GM19240 (cell line): Measurements from ENCODE around the gene IGF2R.
"Not testable (repeated sequence)": the region's sequence is repeated elsewhere in the genome, so short reads cannot be mapped to it uniquely, and the experiment has no call there.

Experiments used
- DNase-seq: peaks from one replicate; pipeline ENCODE4 v3.0.0; 2011; ENCODE audit warnings: low spot score; ENCODE audit not compliant: insufficient read length

IGF2R gene

DNA sequence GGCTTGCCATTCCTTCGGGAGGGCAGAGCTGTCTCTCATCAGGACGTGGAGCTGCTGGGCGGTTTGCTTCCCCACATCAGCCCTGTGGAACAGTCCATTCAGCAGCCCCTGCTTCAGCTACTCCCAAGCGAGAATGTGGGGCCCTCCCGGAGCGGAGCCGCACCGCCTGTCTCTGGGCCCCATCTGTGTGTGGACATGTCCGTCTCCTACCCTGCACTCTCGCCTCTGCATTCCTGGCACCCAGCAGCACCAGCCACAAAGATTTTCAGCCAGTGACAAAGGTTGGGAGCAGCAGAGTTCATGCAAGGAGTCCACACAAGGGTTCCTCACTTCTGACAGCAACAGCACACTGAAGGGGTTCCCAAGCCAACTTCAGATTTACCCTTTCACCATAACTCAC is 123.7 kb downstream of the IGF2R start:
- DNase-seq, result no peak

DNA sequence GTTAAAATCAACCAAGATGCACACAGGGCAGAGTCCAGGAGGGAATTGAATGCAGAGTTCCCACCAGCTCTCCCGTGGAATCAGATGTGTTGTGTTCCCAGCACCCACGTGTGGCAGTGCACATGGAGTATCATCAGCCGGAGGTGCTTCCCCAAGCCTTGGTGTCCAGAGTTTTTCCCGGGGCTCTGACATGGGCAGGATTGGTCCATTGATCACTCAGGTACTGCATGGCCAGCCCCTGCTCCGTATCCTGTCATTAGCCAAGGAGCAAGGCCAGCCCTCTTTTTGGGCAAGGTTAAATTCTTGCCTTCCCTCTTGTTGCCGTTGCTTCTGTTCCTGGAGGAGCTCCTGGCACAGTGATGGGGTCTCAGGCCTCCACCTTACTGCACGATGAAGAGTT is 124.2 kb downstream of the IGF2R start:
- no peak for DNase-seq

DNA sequence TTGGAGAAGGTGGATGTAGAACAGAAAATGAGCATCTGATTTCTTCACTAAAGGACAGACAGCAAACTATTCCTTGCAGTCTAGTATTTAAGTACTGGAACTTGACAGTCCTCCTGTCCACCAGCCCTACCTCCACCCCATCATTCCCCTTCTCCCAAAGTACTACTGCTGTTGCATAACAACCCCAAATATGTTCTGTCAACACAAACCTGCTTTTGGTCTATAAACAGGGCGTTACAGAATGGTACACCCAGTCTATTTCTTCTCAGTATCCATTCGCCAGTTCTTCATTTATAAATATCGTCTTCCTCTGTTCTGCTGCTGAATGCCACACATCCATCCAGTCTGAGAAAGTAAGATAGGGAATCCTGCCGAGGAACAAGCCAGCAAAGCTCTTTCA is 125.1 kb downstream of the IGF2R start:
- no peak for DNase-seq

DNA sequence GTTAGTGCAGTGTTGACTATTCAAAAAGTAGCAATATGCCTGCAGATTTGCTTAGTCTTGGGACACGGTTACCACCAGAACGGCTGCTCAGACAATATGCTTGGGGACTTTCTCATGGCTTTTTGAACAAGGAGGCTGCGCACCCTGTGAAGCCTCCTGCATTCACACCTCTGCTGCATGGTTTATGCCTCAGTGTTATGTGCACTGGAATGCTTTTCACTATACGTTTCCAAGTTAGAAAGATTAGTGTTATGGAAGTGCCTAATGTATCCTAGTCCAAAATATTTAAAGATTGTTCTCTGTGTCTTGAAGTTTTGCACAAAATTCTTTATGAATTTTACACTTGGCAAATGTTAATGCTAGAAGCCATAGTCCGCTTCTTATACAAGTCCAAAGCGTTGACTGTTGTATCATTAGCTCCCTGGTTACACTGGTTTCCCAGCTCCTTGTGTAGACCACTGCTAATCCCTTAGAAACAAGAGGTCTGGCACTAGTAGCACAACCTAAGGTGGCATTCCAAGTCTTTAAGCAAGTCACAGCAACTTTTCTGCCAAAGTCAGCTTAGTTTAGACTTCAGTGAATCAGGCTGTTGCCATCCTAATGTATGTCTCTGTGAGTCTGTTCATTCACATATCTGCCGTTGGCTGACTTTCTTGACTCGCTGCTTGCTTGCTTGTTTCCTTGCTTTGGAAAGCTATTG is 126.4 kb downstream of the IGF2R start:
- no peak for DNase-seq

DNA sequence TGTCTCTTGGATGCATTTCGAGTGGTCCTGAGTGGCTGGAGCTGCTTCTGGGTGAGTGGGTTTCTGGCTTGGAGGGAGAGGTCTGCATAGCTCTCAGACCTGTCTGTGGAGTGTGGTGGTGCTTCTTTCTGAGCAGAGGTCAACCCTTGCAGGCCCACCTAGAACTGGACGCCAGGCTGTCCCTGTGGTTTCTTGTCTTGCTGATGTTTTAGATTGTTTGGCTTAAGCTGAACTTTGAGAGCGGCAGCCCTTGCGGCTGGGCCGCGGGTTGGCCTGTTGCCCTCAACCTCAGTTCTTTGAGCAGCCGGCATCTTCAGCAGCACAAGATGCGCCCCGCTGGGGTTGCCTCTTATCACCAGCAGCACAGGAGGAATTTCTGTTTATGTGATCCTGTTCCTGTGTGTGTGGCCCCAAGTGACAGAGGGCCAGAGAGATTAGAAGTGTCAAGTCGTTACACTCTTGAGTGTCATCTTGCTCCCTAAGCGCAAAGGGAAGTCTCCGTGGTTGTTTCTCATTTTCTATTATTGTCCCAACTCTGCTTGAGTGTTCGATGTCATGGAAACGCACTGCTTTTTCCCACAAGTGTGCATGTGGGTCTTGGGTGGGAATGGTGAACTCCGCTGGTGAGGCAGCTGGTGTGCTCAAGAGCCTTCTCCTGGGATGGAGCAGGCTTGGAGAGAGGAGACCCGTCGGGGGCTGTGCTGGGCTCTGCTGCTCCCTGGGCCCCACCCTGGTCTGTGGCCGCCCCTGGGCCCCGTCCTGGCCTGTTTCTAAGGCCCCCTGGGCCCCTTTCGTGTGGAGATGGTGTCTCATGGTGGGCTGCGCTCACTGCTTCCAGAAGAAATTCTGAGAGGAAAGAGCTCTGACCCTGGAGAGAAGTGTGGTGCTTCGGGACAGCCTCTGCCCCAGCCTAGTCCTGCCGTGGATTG is 132.7 kb downstream of the IGF2R start:
- DNase-seq, result no peak

DNA sequence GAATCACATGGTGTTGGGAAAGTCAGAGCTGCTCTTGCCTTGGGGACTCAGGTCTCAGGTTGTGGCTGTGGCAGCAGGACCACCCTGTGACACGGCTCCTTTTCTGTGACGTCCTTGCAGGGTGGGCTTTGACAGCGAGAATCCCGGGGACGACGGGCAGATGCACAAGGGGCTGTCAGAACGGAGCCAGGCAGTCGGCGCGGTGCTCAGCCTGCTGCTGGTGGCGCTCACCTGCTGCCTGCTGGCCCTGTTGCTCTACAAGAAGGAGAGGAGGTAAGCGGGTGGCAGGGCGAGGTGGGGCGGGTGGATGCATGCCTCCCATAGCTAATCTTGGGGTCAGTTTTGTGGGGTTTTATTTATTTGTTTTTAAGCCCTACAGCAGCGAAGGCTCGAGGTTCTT is 133.5 kb downstream of the IGF2R start:
- DNase-seq, result no peak

DNA sequence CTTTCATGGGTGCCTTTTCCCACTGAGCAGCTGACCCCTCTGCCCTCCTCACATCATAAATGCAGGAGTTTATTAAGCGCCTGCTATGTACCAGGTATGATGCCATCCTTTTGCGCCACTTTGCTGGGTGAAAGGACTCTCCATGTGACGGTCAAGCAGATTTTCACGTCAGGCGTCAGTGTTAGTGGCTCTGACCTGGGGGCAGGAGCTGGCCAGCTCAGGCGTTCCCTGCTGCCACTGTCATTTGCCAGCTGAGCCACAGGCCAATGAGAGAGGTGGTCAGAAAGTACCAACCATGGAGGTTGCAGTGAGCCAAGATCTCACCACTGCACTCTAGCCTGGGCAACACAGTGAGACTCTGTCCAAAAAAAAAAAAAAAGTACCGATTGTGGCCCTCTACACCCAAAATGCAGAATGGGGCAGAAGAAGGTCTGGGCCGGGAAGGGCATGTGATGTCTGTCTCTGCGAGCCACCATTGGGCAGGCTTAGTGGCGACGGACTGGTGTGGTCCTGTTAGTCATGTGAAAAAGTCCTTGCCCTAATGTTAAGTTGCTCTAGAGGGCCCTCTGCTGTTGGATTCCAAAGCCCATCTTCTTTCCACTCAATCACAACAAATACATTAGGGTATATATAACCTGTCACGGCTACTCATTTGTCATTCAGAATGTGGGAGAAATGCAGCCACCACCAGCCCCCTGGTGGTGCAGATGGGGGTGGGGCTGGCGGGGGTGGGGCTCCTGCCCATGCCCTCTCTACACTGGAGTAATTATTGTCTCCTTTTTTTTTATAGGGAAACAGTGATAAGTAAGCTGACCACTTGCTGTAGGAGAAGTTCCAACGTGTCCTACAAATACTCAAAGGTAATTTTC is 134.3 kb downstream of the IGF2R start:
- DNase-seq, result no peak

DNA sequence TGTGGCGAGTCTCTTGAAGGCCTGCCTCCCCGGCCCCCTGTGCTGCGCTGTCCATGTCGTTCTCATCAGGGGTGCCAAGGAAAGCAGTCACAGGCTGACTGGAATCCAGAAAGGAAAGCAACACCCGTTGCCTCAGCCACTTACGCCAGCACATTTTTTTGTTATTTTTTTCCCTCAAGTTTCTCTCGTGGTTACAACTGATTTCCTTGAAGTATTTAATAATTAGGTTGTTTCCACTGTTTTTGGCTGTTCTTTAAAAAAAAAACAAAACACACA is 134.9 kb downstream of the IGF2R start:
- no peak for DNase-seq

DNA sequence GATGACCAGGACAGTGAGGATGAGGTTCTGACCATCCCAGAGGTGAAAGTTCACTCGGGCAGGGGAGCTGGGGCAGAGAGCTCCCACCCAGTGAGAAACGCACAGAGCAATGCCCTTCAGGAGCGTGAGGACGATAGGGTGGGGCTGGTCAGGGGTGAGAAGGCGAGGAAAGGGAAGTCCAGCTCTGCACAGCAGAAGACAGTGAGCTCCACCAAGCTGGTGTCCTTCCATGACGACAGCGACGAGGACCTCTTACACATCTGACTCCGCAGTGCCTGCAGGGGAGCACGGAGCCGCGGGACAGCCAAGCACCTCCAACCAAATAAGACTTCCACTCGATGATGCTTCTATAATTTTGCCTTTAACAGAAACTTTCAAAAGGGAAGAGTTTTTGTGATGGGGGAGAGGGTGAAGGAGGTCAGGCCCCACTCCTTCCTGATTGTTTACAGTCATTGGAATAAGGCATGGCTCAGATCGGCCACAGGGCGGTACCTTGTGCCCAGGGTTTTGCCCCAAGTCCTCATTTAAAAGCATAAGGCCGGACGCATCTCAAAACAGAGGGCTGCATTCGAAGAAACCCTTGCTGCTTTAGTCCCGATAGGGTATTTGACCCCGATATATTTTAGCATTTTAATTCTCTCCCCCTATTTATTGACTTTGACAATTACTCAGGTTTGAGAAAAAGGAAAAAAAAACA is 136.1 kb downstream of the IGF2R start:
- no peak for DNase-seq

DNA sequence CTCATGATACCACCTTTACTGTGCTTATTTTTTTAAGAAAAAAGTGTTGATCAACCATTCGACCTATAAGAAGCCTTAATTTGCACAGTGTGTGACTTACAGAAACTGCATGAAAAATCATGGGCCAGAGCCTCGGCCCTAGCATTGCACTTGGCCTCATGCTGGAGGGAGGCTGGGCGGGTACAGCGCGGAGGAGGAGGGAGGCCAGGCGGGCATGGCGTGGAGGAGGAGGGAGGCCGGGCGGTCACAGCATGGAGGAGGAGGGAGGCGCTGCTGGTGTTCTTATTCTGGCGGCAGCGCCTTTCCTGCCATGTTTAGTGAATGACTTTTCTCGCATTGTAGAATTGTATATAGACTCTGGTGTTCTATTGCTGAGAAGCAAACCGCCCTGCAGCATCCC is 137.1 kb downstream of the IGF2R start:
- DNase-seq, result no peak

DNA sequence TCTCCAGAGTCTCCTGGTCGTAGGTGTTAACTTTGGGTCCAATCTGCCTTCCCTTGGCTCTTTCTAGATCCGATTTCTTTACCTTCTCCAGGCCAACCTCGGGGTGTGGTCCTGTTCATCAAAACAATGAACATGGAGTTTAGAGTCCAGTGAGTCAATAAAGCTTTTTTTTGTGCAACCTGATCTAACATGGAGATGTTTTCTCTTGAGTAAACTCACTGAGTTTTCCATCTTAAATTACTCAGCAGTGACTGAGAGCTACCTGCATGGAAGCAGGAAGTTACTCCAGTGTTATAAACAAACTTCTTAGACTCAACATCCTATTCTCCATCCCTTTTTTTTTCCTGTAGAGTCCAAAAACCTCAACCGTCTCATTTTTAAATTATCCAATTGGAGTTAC is 137.8 kb downstream of the IGF2R start:
- DNase-seq, result no peak

DNA sequence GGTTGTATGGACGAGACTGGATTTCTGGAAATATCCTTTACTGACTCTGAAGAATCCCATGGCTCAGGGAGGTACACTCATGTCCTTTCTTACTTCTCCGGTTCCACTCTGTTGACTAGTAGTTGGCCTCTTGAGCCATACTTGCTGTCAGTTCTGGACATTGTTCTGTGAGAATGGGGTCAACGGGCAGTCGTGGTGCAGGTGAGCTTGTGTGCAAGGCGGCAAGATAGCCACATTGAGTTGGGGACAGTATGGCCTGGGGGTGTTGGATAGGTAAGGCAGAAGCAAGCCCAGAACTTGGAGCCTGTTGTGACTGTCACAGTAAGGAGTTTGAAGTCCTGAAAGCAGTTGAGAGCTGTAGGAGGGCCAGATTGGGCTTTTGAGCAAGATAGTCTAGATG is 139.2 kb downstream of the IGF2R start:
- no peak for DNase-seq

DNA sequence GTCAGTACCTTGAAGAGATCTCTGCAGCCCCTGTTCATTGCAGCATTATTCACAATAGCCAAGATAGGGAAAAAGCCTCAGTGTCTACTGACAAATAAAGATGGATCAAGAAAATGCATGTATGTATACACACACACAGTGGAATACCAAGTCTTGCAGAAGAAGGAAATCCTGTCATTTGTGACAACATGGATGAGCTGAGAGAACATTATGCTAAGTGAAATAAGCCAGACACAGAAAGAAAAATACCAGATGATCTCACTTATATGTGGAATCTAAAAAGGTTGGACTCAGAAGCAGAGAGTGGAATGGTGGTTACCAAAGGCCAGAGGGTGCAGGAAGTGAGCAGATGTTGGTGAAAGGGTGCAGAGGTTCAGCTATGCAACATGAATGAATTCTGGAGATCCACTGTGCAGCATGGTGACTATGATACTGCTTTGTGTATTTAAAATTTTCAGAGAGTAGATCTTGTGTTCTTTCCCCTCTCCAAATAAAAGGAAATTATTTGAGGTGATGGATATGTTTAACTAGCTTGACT is 141.8 kb downstream of the IGF2R start:
- no peak for DNase-seq

DNA sequence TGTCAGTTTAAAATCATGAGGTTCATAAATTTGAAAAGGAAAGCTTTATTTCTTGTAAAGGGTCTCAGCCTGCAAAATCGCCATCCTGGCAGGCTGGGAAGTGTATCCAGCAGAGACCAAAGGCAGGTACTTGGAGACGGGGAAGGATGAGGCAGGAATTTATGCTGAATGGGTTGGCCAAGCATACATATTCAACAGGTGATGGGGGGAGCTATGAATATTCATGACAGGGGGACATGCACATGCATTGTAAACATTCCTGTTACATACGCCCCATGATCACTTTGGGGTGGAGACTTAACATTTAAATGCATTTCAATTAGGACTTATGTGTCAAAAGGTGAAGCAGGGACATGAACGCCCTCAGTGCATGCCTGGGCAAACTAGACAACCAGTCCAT is 142.9 kb downstream of the IGF2R start:
- no peak for DNase-seq

DNA sequence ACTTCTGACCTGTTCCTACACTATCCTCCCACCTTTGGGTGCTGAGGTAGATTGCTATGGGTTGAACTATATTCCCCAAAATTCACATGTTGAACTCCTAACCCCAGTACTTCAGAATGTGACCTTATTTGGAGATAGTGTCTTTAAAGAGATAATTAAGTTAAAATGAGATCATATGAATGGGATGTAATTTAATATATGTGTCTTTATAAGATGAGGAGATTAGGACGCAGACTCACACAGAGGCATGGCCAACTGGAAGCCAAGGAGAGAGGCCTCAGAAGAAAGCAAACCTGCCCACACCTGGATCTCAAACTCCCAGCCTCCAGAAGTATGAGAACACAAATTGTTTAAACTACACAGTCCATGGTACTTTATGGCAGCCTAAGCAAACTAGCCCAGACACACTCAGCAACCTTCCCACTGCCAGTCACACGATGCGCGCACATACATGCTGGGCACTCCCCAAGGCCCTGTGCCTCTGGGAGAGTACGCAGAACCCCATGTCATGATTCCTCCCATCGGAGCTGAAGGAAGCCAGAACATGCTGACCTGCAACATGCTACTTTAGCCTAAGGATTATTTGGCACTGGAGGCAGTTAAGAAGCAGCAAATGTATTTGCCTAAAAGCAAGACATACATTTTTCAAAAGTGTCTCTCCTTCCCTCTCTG is 143.9 kb downstream of the IGF2R start:
- DNase-seq, result no peak

DNA sequence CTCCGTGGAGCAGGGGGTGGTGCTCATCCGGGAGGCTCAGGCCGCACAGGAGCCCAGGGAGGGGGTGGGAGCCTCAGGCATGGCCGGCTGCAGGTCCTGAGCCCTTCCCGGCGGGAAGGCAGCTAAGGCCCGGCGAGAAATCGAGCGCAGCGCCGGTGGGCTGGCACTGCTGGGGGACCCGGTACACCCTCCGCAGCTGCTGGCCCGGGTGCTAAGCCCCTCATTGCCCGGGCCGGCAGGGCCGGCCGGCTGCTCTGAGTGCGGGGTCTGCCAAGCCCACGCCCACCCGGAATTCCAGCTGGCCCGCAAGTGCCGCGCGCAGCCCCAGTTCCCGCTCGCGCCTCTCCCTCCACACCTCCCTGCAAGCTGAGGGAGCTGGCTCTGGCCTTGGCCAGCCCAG is 145.7 kb downstream of the IGF2R start:
- not testable (repeated sequence) for DNase-seq

DNA sequence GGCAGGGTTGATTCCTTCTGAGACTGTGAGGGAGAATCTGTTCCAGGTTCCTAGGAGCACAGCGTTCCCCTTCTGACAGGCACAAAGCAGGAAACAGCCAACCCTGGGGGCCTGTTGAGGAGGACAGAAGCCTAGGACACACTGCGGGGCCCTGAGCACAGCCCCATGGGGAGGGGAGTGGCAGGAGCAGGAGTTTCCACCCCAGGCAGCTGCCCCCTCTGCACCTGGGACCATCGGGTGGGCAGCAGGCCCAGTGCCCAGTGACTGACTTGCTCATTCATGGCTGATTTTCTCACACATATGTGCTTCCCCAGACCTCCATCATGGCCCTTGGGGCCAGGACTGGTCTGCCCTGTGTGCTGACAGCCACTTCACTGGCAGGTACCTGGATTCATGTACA is 146.5 kb downstream of the IGF2R start:
- no peak for DNase-seq

DNA sequence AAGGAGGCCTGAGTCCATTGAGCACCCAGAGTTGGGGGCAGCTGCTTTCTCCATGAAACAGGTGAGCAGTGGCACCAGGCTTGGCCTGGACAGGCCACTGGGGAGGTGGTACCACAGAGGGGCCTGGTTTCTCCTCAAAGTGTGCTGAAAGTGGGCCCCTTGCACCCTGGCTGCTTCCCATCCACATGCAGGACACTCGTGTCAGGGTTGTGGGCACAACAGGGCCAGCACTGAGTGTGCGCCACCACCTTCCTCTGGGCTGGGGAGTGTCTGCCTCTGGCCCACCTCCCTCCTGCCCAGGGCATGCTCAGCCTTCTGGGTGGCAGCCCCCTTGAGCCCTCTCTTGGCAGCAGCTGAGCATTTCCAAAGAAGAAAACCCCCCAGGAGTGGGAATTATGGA is 147.5 kb downstream of the IGF2R start:
- DNase-seq, result no peak

DNA sequence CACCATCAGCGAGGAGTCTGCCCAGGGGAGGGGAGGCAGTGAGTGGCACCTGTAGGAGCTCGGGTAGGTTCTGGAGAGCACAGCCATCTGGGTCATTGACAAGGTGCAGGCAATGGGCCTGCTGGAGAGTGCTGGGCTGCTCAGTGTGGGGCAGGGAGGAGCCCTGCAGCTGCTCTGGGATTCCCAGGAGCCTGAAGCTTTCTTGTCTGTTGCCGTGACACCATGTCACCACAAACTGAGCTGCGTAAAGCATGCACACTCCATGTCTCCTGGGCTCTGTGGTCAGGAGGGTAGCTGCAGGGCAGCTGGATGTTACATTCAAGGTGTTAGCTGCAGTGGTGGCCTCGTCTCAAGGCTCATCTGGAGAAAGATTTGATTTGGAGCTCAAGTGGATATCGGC is 148.3 kb downstream of the IGF2R start:
- DNase-seq, result no peak

DNA sequence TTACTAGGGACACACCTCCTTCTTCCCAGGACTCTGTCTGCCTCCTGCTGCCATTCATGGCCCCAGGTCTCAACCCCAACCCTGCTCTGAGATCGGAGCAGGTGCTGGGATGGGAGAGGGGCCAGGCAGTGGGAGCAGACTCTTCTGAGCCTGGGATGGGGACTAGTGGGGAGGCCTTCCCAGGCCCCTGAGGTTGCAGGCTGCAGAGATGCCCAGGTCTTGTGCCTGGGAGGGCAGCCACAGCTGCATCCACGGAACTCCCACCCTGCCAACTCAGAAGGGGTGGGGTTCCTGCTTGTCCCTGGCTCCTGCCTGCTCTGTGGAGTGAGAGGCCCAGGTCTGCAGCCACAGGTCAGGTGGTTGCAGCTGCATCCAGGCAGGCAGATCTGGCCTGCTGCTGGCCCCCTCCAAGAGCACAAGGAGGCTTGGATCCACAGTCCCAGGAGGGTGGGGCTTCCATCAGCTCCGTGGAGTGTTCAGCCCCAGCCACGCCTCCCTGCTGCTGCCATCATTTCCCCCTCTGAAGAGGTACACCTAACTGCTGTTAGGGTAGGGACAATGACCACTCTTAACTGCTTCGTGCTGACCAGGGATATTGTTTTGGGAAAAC is 149.8 kb downstream of the IGF2R start:
- no peak for DNase-seq
